NOMO-1 (cell line): ENCODE measurements around the gene AFG1L.
"Not testable (repeated sequence)": the region's sequence is repeated elsewhere in the genome, so short reads cannot be mapped to it uniquely, and the experiment has no call there.

Experiments
- DNase-seq, 2 experiments: peaks; one replicate each; lab custom pipeline; 2025; ENCODE audit not compliant: unreplicated experiment in 2 of 2; lab: John Stamatoyannopoulos, UW

Gene AFG1L

DNA sequence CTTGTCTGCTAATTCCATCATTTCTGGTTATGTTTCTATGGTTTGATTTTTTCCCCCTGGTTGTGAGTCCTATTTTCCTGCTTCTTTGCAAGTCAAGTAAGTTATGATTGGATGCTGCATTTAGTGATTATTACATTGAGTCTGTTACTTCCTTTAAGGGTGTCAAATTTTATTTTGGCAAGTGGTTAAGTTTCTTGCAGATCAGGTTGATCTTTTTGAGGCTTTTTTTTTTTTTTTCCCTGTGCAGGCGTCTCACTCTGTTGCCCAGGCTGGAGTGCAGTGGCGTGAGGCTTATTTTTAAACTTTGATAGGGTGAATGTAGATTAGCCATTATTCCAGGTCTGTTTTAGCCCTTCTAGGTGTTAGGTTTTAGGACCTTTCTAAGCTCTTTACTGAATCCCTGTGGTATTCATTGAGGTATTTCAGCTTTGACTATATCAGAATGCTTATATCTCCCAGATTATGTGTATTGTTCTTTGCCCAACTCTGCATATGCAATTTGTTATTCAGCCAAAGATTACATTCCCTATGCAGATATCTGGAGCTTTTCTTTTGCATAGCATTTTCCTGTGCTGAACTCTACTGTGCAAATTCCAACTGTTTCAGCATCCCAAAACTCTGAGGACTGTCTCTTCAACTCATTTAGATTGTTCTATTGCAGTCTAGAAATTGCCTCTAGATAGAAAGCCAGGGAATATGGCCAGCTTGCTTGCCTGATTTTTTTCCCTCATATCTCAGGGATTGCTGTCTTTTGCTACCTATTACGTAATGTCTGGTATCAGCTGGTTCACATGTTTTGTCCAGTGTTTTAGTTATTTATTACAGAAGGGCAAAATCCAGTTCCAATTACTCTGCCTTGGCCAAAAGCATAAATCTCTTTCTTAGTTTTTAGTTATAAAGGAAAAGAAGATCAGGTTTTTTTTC is 113.3 kb downstream of the AFG1L start:
- no peak for DNase-seq

DNA sequence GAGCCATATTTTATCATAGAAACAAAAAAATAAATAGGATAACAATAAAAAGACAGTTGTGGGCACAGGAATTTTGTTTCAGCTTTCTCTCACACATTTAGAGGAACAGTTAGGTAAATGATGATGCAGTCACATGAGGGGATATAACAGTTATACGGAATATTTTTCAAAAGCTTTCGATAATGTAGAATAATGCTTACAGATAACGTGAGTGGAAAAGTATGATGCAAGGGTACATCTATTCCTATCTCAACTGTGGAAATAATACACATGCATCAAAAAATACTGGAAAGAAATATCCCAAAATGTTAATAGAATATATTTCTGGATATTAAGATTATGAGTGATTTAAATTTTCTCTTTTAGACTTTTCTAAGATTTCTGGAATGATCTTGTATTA is 114.0 kb downstream of the AFG1L start:
- no peak for DNase-seq

GRCh38 chr6:108416047-108416833 is 121.4 kb downstream of the AFG1L start:
- not testable (repeated sequence) for DNase-seq

DNA sequence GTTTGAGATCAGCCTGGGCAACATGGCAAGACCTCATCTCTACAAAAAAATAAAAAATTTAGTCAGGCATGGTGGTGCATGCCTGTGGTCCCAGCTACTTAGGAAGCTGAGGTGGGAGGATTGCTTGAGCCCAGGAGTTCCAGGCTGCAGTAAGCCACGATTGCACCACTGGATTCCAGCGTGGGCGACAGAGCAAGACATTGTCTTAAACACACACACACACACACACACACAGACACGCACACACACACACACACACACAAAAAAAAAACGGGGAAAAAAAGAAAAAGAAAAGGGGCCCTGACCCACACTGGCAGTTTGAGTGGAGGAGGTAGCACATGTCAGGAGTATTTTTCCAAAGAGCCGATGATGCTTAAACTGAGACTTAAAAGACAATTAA is 122.2 kb downstream of the AFG1L start:
- no peak for DNase-seq

DNA sequence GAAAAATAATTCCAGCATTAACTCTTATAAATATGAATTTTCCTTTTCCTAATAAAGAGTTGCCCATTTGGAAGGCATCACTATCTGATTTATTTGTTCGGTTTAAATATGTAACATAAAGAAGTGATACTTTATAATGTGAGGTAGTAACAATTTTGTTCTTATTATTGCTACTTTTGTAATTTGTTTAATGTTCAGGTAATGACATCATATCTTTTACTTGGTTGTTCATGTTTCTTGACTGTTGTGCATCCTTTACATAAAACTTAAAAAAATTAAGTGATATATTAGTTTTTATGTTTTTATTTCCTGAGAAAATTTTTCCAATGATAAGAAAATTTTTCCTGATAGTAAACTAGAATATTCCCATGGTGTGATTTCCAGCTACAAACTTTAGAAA is 124.6 kb downstream of the AFG1L start:
- no peak for DNase-seq

GRCh38 chr6:108419934-108420609 is 125.2 kb downstream of the AFG1L start:
- DNase-seq: no peak

DNA sequence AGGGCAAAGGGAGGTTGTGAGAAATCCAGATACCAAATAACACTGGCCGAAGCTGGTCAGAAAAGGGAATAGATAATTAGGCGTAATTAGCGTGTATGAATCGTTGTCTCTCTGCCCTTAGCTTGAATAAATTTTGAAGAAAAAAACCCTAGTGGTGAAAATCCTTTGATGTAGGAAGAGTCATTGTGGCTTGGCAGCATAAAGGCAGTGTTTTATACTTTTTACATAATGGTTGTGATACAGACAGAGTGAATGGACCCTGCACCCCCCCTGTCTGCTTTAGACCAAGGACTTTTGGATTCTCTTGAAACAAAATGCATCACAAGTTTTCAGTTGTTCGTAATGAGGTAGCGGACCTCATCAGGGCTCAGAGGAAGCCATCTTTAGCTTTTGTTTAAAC is 126.5 kb downstream of the AFG1L start:
- DNase-seq: no peak

DNA sequence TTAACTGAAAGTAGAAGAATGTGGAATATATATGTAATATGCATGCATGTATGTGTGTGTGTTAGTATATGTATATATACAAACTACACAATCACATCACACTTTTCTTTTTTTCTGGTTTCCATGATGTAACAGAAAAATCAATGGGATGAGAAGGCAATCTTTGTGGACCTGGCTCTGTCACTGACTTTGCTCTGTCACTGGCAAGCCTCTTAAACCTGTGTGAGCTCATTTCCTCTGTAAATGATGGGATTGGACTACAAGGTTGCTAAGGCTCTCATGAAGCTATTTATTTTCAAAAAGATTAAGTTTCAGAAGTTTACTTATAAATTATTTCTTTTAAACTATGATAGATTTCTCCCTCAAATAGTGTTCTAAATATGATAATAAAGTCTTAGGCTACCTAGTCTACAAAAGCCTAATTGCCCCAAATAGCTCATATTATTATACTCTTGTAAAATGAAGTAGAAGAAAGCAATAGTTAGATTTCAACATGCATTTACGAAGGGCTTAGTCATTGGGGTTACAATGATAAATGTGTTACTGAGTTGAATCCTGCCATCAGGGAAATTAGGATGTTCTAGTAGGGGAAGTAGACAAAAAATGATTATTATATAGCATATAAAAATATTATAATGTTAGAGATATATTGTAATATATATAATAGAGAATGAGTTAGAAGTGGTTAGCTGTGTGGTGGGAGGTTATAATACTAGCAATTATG is 129.3 kb downstream of the AFG1L start:
- DNase-seq: peak in 1 of 2 experiments; percentile 63

DNA sequence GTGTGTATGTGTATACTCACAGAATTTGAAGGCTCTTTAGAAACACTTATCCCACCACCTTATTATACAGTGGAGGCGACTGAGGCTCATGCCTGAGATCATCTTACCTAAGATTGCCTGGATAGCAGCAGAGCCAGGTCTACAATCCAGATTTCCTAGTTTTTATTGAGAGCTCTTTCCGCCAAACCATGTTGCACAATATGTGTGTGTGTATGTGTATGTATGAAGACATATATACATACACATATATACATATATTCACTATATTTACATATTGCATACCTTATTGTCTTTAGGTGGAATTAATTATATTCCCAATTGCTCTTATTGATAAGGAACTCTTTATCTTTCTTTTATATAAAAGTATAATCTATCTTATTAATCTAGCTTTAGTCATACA is 130.6 kb downstream of the AFG1L start:
- DNase-seq: no peak

GRCh38 chr6:108432143-108432542 is 137.3 kb downstream of the AFG1L start:
- no peak for DNase-seq

GRCh38 chr6:108432792-108433191 is 137.9 kb downstream of the AFG1L start:
- no peak for DNase-seq

DNA sequence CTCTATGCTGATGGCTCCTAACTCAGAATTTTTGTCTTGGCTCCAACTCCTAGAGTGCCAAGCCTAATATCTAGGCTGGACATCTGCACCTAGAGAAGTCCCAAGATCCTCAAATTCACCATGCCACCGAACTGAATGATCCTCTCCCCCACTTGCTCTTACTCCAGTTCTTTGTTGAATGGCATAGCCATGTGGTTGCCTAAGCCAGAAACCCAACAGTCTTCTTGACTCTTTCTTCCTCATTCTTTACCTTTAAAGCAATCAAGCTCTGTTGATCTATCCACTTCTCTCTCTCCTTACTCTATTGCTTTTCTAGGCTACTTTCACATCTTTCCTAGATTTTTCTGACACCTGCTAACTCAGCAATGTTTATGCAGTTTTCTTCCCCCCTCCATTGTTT is 139.4 kb downstream of the AFG1L start:
- peak in 1 of 2 experiments; percentile 46 for DNase-seq

DNA sequence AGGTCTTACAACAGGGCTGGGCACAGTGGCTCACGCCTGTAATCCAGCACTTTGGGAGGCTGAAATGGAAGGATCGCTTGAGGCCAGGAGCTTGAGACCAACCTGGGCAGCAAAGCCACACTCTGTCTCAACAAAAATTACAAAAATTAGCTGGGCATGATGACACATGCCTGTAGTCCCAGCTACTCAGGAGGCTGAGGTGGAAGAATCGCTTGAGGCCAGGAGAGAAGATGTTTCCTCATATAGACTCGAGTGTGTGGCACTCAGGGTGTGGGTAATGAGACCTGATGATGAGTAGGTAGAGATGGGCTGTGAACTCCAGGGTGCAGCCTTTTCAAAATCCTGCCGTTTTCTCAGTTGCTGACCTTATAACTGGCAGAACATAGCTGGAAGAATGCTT is 140.5 kb downstream of the AFG1L start:
- DNase-seq: no peak

DNA sequence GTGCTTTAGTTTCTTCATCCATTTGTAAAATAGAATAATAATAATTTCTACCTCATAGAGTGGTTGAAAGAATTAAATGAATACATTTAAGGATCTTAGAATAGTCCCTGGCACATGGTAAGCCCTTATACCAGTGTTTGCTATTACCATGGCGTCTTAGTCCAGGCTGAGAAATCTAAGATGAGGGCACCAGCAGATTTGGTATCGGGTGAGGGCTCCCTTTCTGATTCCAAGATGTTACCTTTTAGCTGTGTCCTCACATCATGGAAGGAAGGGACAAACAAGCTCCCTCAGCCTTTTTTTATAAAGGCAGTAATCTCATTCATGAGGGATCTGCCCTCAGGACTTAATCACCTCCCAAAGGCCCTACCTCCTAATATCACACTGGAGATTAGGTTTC is 141.9 kb downstream of the AFG1L start:
- DNase-seq: no peak

- no peak for DNase-seq
Observed at GRCh38 chr6:108437821-108438220, 143.0 kb downstream of the AFG1L start.

DNA sequence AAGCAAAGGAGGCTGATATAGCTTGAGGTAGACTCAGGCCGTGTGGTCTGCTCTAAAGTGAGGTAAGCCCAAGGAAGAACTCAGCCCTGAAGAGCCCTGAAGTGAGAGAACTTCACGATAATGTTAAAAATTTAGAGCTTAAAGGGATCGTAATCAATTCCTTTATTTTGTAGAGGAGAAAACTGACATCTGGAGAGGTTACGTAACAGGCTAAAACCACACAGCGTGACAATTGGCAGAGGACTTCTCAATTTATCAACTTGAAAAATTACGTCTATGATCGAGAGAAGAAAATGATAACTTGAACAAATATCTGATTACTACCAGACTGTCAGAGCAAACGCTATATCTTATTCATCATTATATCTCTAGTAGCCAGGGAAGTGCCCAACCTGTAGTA is 144.1 kb downstream of the AFG1L start:
- DNase-seq: peak; percentile 29 to 70

DNA sequence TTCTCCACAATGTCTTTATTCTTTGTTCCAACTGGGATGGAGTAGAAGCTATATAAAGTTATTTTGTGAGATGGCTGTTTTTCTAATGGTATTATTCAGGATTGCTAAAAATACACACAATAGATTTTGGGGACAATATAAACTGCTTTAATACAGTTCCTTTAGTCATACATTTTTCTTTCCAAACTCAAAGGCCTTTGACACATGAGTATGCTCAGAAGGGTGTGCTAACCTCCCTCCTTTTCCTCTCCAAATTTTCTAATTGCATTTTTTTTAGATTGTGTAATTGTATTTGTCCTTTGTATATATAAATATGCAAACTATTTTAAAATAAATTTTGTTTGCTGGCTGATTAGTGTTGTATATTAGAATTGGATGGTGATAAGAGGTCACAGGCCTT is 146.3 kb downstream of the AFG1L start:
- DNase-seq: no peak

DNA sequence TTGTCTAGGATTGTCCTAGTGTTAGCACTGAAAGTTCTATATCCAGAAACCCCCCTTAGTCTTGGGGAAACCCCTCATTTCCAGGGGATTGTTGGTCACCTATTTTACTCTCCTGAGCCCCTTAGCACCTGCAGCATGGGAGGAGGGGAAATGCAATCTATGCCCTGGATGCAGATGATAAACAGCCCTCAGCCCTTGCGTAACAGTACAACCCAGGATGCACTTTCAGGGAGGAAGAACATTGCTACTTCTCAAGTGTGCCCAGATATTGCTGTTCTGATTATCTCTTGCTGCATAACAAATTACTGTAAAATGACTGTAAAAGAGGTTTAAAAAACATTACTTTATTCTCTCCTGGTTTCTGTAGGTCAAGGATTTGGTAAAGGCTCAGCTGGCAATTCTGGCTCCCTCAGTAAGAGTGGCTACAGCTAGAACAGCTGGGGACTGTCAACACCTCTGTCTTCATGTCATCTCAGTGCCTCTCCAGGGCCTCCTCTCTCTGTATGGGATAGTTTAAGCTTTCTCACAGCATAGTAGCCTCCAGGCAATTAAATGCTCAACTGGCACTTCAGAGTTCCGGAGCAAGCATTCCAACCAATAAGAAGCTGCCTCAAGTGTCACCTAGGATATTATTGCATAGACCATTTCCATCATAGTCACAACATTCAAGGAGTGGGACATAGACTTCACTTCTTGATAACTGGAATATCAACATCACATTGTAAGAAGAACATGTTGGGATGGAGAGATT is 148.1 kb downstream of the AFG1L start:
- peak in 1 of 2 experiments; percentile 9 for DNase-seq

GRCh38 chr6:108446629-108447150 is 151.8 kb downstream of the AFG1L start:
- DNase-seq: no peak

DNA sequence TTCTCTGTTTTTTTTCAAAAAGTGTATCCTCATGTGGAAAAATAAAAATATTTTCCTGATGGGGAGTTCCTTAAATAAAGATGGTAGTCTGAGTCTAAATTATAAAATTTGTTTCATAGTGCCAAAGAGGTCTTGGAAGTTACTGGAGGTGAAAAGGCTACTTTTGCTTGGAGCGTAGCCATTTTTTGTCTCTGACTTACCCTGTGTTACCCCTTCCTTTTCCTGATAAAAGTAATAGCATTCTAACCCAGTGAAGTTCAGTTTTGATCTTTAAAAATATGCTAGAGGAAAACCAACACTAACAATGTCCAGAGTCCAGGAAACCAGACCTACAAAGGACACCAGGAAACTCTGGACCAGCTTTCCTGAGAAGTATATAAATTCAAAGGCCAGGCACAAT is 153.6 kb downstream of the AFG1L start:
- no peak for DNase-seq
